Middle frontal gyrus (tissue), 1 donor: ENCODE results near the gene NOVA1.

Experiments
- DNase-seq: peaks from one replicate; pipeline ENCODE4 v3.0.0-alpha.2; 2015; ENCODE audit warnings: low spot score; ENCODE audit errors: extremely low spot score

Gene NOVA1

DNA sequence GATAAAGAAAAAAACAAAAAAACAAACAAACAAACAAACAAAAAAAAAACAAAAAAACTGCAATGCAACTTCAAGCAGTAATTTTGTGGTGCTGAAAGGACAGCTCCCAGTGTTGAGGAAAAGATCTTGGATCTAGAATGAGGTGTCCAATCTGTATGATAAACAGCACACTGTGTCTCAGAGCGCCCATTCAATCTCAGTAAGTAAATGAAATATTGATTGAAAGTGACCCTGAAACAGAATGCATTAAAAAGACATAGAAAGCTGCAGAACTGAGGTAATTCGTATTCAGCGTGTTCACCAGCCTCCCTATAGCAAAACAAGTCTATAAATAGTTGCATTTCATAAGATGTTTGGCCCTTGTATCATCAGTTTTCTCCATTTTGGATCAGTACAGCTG, 153.0 kb downstream of the NOVA1 start:
- DNase-seq, result no peak

DNA sequence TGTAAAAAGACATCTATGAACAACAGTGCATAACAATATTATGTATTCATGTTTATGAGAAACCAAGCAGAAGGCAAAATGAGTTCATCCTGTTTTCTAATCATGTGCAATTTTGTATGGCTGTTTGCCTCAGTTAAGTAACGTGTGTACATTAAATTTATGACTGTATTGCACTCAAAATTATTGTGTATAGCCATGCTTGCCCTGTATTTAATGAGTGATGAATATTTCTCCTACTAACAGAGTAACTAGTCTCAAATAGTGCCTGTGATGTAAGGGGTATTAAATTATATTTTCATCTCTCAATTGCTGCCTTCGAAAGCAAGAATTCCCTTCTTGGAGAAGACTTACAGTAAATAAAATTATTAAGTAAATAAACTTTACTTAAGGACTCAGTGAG, 154.2 kb downstream of the NOVA1 start:
- DNase-seq, result no peak

DNA sequence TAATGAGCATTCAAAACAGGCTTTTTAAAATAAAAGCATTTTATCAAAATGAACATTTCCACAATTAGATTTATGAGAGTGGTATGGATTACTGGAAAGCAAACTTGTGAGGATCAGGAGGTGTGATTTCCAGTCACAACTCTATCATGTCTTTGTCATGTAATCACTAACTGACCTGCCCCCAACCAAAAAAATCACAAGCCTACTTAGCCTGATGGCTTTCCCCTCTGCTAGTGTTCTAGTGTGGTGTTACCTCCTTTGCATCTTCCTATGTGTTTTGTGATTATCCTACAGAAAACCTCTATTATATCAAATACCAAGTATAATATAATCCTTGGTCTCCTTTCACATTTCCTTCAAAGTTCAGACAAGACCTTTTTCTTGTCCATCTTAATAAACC, 168.6 kb downstream of the NOVA1 start:
- no peak for DNase-seq

DNA sequence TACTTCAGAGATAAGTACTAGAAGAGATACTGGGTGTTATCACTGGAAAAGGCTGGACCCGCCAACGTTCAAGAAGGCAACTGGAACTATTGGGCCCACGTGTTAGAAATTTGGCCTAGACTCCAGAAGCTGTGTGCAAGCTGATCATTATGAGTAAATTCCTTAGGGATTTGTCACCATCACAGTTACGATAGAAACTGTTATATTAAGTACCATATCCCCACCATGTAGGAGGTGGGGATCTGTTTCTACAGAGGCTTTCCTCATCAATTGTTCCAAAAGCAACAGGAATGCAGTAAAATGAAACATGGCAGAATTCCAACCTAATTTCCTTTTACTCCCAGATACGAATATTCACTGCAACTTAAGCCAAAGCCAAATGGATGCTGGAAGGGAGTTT, 170.7 kb downstream of the NOVA1 start:
- no peak for DNase-seq

GRCh38 chr14:26424537-26424936, 173.3 kb downstream of the NOVA1 start:
- DNase-seq, result no peak

GRCh38 chr14:26415618-26416123, 182.2 kb downstream of the NOVA1 start:
- DNase-seq, result peak; percentile 31

GRCh38 chr14:26414926-26415325, 182.9 kb downstream of the NOVA1 start:
- DNase-seq, result no peak

DNA sequence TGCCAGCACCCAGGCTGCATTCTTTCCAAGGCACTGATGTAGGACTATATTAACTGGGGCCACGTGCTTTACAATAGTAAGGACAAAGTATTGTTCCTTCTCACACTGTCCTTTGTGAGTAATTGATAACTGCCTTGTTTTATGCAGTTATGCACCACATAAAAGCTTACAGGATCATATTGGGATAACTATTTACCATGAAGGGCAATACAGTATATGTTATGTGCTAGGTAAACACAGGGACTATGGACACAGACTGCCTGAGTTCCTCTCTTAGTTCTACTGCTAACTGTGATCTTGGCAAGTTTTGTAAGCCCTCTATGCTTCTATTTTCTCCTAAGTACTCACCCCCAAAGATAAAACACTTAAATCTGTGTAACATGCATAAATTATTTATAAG, 183.7 kb downstream of the NOVA1 start:
- DNase-seq, result no peak

DNA sequence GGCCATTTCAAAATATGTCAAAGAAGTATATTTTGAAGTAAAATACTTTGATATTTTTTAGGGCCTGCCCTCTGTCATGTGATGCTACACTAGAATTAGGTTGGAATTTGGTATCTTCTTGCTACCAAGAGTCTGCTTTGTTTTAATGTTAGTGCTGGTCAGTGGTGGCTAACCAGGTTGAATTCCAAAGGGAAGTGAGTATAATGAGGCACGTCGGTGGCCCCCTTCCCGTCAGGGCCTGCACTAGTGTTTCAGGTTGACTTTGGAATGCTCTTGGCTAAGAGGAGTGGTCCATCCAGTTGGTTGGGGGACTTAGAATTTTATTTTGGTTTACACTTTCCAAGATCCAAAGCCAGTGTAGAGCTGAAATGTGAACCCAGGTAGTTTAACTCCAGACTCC, 185.4 kb downstream of the NOVA1 start:
- DNase-seq, result no peak

GRCh38 chr14:26410189-26410685, 187.6 kb downstream of the NOVA1 start:
- no peak for DNase-seq

DNA sequence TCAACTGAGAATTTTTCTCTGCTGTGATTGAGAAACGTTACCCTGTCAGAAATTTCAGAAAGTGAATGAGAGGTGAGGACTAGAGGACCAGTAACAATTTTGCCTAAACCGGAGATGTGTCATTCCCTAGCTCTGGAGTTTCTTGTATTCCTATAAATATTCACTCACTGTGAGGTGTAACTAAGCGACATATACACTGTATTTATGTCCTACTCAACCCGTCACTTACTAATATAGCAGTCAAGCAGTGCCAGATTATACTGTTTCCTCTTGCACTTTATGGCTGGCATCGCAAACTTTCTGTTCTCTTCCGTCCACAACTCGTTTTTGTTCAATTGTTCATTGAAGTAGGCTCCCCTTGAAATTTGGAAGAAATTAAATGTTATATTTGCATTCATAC, 192.9 kb downstream of the NOVA1 start:
- DNase-seq, result no peak

DNA sequence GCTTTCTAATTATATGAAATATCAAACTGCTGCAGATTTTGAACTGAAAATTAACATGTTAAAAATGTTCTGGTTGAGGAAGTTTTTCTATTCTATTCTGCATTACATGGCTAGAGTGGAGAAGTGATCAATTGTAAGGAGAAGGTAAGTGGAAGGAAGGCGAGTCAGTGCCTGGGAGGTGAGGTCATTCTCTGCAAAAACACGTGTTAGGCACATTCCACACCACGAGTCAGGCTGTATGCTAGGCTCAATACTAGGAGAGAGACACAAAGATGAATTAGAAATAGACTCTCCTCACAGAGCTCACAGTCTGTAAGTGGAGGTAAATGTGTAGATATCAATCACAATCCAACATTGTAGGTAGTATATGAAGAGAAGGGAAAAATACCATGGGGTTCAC, 194.1 kb downstream of the NOVA1 start:
- DNase-seq, result no peak

DNA sequence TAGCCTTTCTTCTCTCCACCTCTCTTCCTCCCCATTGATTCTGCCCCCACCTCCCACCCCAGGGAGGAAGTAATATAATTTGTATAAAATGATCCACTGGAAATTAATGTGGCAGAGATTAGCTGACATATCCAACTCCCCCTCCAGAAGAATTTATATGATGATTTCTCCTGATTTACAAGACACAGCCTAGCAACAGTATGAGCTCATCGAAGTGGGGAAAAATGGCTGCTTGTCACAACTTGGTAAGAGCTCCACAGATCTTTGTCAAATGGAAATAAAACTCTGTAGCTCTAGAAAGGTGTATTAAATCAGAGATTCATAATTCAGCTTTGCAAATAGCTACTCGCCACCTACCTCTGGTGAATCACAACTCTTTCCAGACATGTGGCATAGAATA, 195.7 kb downstream of the NOVA1 start:
- no peak for DNase-seq

DNA sequence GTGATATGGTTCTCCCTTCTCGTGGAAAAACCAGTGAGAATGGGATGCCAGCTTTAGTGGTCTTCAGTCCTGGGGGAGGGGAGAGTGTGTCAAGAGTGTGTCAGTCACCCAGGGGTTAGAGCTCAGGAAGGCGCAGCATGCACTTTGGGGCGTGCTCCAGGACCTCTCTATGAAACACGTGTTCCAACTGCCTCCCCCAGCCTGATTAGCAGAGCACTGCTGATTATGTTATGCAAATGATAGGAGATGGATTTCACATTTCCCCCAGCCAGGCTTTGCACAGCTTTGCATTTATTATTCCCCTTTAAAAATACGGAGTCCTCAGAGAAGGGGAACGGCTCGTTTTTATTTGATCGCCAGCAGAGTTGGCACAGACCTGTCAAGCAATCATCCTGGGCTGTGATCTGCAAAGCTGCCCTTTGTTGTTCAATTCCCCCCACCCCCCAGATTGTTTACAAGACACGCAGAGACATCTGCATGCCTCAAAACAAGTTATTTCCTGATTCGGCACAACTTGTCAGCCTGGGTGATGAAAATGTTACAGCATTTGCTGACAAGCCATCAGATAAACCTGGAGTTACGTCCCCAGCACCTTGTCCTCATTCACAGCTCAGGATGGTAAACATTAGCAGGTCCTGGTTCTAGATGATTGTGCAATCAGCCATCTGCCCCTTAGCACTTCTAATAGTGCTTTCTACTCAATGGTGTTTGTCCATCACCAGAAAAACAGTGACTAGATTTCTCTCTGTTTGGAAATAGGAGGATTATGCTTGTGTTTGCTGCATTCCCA, 196.5 kb downstream of the NOVA1 start:
- no peak for DNase-seq

DNA sequence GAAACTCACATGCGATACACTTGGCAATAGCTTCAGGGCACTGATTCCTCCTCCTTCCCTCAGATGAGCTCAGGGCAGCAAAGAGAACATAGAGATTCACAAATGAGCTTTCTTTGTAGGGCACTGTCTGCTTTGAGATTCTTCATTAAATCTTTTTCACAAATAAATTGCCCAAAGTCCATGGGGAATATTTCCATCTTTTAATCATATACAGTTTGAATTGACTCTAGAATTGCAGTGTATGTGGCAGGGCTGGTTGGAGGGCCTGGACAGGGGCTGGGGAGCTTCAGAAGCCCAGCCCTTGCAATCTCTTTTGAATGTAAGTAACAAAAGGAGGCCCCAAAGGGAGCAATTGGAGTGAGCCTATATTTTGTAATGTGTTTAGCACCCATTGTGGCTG, 197.5 kb downstream of the NOVA1 start:
- no peak for DNase-seq

DNA sequence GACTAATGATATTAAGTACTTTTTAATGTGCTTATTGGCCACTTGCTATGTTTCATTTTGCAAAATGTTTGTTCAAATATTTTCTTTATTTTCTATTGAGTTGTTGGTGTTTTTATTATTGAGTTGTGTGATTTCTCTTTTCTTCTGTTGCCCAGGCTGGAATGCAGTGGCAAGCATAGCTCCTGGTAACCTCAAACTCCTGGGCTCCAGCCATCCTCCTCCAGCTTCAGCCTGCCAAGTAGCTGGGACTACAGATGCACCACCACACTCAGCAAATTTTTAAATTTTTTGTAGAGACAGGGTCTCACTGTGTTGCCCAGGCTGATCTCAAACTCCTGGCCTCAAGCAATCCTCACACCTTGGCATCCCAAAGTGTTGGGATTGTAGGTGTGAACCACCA, 199.2 kb downstream of the NOVA1 start:
- DNase-seq, result no peak
